Measurements from ENCODE around the gene MYL6.
A peak's percentile ranks its signal among the peaks of the same experiment; 100 is the strongest.
"Not testable (repeated sequence)": the region's sequence is repeated elsewhere in the genome, so short reads cannot be mapped to it uniquely, and the experiment has no call there.

The MYL6 gene

GRCh38 chr12:56156464-56157200 is 1.5 kb upstream of the MYL6 start:
- not testable (repeated sequence) for DNase-seq (ENCODE audit: low spot score)

GRCh38 chr12:56157201-56158028 is 744 bp upstream of the MYL6 start:
- DNase-seq (ENCODE audit: low spot score): peak; percentile 82

- peak; percentile 40 for DNase-seq (ENCODE audit: low spot score)
These were observed 835 bp downstream of the MYL6 start for GRCh38 chr12:56158926-56159461.

- DNase-seq (ENCODE audit: low spot score): no peak
These were observed 1.5 kb downstream of the MYL6 start for GRCh38 chr12:56159482-56160192.

- no peak for DNase-seq (ENCODE audit: low spot score)
These were observed 2.1 kb downstream of the MYL6 start for GRCh38 chr12:56160193-56160763.

- DNase-seq (ENCODE audit: low spot score): no peak
These were observed 2.9 kb downstream of the MYL6 start for GRCh38 chr12:56160894-56161689.

GRCh38 chr12:56161690-56162351 is 3.7 kb downstream of the MYL6 start:
- DNase-seq (ENCODE audit: low spot score): no peak

GRCh38 chr12:56162468-56163290 is 4.5 kb downstream of the MYL6 start:
- DNase-seq (ENCODE audit: low spot score): no peak

- no peak for DNase-seq (ENCODE audit: low spot score)
These were observed 5.6 kb downstream of the MYL6 start for GRCh38 chr12:56163533-56164344.

- DNase-seq (ENCODE audit: low spot score): no peak
These were observed 6.2 kb downstream of the MYL6 start for GRCh38 chr12:56164345-56164729.

- DNase-seq (ENCODE audit: low spot score): no peak
These were observed 7.2 kb downstream of the MYL6 start for GRCh38 chr12:56165369-56165768.

- no peak for DNase-seq (ENCODE audit: low spot score)
These were observed 11.1 kb downstream of the MYL6 start for GRCh38 chr12:56169229-56169759.

GRCh38 chr12:56172839-56173238 is 14.7 kb downstream of the MYL6 start:
- DNase-seq (ENCODE audit: low spot score): no peak

- no peak for DNase-seq (ENCODE audit: low spot score)
These were observed 20.2 kb downstream of the MYL6 start for GRCh38 chr12:56178347-56178746.

GRCh38 chr12:56186957-56187356 is 28.8 kb downstream of the MYL6 start:
- DNase-seq (ENCODE audit: low spot score): no peak

GRCh38 chr12:56188131-56188777 is 30.1 kb downstream of the MYL6 start:
- no peak for DNase-seq (ENCODE audit: low spot score)

GRCh38 chr12:56188778-56189098 is 30.6 kb downstream of the MYL6 start:
- DNase-seq (ENCODE audit: low spot score): peak; percentile 21

All from HuH-7 (cell line).